GM19397 (cell line): ENCODE measurements around the gene NUAK1.

Experiments used
- ATAC-seq: cut with Tn5 transposase; IDR thresholded peaks from one replicate; pipeline ENCODE4 v1.9.1; 2021; ENCODE audit warnings: mild to moderate bottlenecking, moderate library complexity; ENCODE audit not compliant: unreplicated experiment

The NUAK1 gene

DNA sequence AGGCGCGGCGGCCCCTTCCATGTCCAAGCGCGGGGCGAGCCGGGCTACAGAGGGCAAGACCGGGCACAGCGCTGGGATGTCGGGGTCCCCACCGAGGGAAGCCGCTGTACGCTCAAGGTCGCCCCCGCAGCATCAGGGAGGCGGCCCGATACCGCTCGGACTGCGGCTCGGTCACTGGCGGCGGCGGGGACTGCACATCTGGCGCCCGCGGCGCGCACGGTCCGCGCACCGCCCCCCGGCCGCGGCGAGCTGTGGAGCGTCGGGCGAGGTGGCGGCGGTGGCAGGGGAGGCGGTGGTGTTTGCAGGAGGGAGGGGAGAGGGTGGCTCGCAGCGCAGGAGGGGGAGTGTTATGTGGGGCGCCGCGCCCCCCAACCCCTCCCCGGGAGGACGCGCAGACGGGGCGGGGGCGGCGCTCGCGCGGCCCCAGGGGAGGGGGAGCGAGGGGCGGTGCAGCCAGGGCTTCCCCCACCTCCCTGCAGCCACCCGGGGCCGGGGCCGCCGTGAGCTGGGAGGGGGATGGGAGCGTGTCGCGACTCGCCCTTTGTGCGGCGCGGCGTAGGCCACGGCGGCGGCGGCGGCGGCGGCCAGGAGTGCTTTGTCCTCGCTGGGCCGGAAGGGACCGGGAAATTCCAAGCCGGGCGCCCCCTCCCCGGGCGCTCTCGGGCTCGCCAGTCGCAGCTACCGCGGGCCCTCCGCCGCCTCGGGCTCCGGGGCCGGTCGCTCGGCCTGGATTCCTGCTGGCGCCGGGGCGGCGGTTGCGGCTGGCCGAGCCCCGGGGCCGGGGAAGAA is at the start of gene NUAK1:
Gene NUAK1, minus strand, starts transcription at position 322 of the 789 bp plus-strand sequence. Its CDS starts 301 bp downstream, at position 21.
- no peak for ATAC-seq

DNA sequence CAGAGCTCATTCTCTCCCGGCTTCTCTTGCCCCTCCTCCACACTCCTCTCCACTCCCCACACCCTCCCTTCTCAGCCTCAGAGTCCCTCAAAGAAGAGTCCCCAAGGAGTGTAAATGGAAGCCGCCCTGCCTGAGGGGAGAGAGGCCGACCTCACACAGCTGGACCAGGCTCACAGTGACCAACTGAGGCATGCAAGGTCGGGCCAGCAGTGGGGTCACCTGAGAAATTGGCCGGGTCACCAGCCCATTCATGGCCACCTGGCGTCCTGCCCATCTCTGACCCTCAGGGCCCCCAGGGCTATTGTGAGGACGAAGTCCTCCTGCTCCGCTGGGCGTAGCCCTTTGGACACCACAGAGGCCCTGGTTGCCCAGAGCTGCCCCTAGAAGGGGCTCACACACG is 49.5 kb upstream of the NUAK1 start:
- no peak for ATAC-seq

GRCh38 chr12:106187842-106188241 is 49.1 kb upstream of the NUAK1 start:
- no peak for ATAC-seq

GRCh38 chr12:106187155-106187789 is 48.5 kb upstream of the NUAK1 start:
- ATAC-seq: no peak

- no peak for ATAC-seq
These were observed 45.0 kb upstream of the NUAK1 start for GRCh38 chr12:106183735-106184134.

GRCh38 chr12:106181401-106182114 is 42.8 kb upstream of the NUAK1 start:
- ATAC-seq: no peak

DNA sequence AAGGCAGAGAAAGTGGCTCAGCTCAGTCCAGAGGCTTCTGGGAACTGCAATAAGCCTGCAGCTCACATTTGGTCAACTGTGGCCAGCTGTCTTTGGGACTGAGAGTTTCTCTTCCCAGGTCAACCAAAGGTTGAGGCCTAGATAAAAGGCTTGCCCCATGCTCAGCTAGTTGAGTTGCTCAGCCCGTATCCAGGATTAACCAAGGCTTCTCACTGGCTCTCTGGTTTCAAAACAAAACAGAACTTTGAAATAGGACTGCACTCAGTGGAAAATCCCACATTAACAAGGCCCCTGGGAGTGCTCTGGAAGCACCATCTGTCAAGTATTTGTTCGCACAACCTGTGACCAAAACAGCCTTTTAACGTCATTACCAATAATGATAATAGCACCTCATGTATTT is 40.3 kb upstream of the NUAK1 start:
- no peak for ATAC-seq

DNA sequence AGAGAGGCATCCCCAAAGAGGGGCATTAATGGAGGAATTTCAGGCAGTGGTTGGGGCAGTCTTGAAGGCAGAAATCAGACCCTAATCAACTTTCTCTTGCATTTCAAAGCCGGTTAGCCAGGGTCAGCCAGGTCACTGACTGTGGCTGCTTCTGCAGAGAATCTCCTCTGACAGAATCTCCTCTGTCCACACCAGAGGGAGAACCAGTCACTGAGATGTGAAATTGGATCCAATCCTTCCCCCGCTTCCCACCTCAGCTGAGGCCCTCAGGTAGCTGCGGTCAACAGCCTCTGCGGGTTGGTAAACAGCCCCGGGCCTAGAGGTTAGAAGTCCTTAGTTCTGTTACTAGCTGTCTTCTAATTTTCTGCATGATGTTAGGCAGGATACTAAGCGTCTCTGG is 39.8 kb upstream of the NUAK1 start:
- ATAC-seq: no peak

DNA sequence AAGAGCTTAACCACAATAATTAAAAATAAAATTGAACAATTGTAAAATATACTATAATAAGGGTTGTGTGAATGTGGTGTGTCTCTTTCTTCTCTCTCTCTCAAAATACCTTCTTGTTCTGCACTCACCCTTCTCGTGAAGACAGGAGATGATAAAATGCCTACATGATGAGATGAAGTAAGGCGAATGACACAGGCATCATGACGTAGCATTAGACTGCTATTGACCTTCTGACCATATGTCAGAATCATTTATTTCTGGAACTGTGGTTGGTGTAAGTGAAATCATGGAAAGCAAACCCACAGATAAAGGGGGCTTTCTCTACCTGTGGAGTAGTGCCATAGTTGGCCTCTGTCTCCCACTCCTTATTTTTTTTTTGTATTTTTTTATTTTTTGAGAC is 37.8 kb upstream of the NUAK1 start:
- no peak for ATAC-seq

- ATAC-seq: no peak
These were observed 36.1 kb upstream of the NUAK1 start for GRCh38 chr12:106174876-106175275.

DNA sequence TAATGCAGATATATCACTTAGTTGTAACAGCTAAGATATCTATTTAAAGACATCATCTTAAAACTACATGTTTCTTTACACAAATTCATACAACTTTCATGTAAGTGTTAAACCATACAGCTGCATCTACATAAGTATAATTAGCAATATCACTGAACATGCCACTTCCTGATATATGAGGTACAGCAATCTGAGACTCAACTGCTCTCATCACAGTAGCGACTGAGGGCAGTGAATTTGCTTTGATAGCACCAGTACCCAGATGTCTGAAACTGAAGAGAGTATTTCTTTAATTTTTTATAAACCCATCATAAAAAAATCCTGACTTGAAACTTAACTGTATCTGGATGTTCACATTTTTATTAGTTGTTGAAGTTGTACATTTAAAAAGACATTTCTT is 34.7 kb upstream of the NUAK1 start:
- ATAC-seq: no peak

- ATAC-seq: no peak
These were observed 32.5 kb upstream of the NUAK1 start for GRCh38 chr12:106171117-106171750.

GRCh38 chr12:106170285-106170684 is 31.5 kb upstream of the NUAK1 start:
- ATAC-seq: no peak

DNA sequence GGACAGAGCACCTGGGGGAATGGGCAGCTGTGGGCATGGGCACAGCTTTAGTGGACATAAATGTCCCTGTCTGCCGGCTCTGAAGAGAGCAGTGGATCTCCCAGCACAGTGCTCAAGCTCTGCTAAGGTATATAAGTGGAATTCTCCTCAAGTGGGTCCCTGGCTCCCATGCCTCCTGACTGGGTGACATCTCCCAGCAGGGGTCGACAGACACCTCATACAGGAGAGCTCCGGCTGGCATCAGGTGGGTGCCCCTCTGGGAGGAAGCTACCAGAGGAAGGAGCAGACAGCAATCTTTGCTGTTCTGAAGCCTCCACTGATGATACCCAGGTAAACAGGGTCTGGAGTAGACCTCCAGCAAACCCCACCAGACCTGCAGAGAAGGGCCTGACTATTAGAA is 25.0 kb upstream of the NUAK1 start:
- no peak for ATAC-seq

- ATAC-seq: no peak
These were observed 22.7 kb upstream of the NUAK1 start for GRCh38 chr12:106161491-106161890.

DNA sequence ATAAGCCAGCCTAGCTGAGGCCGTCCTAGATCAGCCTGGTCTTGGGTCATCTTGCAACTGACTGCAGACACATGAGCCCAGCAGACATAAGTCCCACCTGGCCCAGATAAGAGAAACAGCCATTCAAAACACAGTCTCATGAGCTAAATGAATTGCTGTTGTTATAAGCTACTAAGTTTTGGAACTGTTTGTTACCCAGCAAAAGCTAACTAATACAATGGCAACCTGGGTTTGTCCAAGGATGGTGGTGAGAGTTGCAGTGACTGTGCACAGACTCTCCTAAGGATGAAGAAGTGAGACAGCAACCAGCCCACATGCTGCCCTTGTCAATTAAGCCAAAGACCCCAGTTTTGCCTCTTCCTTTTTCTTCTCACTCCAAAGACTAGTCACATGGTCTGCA is 22.2 kb upstream of the NUAK1 start:
- ATAC-seq: no peak

DNA sequence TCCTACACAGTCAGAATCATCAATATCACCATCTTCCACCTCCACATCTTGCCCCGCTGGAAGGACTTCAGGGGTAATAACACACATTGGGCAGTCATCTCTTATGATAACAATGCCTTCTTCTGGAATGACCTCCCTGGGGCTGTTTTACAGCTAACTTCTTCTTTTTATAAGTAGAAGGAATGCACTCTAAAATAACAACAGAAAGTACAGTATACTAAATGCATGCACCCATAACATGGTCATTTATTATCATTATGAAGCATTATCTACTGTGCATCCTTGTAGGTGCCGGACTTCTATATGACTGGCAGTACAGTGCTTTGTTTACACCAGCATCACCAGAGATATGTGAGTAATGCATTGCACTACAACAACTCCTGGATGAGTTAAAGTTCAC is 19.0 kb upstream of the NUAK1 start:
- ATAC-seq: no peak

DNA sequence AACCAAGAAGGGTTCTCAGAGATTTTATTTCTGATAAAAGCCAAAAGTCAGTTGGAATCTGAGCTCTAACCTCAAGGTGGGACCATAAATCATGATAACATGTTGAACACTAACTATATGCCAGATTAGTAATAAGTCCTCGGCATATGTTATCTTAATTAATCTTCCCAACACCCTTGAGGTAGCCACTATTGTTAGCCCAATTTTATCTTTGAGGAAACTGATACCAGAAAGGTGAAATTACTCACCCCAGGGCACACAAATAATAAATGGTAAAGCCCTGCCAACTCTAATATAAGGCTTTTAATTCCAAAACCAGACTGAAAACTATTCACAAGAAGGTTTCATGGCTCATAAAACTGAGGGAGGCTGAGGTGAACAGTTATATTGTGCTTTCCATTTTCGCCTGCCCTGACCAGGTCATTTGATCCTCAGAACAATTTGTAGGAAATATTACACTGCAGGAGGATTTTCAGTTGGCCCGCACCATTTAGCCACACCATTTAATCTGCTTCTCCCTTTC is 16.1 kb upstream of the NUAK1 start:
- no peak for ATAC-seq

DNA sequence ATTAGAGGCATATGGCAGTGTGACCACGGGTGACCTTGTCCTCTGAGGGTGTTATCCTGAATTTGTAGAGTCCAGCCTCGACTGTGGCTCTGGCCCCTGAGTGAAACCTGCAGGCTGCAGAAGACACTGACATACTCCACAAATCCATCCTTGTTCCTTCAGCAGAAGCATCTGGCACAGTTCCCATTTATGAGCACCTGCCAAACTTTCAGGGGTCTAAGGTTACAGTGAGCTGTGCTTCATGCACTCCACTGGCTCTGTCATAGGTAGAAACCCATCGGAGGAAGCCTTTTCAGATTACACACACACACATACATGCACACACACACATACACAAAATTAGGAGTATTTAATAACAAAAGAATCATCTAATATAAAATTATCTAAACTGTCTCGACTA is 13.6 kb upstream of the NUAK1 start:
- ATAC-seq: no peak

DNA sequence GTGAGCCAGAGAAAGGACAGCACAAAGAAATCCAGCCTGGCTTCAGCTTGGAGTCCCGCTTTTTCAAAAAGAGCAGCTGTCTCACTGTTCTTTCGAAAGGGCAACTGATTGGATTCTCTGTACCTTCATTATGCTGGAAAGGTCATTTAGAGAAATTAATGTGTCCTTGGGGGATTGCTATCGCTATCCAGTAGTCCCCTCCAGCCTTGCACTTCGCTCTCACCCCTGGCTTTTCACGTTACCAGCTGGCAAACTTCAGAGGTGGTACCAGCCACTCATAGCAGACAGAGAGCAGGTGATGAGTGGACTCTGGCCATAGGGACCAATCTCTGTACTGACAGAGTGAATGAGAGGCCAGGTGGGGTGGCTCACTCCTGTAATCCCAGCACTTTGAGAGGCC is 11.8 kb upstream of the NUAK1 start:
- no peak for ATAC-seq

DNA sequence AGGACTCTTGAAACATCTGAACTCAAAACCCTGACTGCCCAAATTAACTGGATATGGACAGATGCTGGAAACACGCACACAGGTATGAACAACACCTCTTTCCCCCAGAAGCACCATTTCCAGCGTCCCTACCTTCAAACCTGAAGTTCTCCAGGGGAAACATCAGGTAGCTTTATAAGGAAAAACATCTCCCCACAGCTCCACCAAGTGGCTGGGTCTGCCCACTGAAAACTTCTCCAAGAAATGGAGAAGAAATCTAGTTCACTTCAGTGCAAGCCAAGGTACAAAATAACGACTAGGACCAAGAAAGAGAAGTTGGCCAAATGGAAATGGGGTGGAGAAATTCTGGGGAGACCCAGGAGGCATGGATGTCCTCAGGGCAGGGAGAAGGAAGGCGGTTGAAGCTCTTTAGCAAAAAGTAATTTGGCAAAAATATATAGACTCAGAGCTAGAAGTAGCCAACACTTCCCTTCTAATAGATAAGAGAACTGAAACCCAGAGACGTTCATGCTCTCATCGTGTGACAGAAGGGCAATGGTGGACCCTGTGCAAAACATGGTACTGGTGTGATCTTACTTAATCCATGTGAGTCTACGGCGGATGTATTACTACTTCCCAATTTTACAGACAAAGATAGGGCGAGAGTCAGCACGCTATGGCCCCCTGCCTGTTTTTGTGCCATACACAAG is 10.5 kb upstream of the NUAK1 start:
- no peak for ATAC-seq
